Islet precursor cell (in vitro differentiated cells): ENCODE results near the gene SREK1IP1.
A peak's percentile ranks its signal among the peaks of the same experiment; 100 is the strongest.

ENCODE experiments used
- DNase-seq: peaks from one replicate; pipeline ENCODE4 v3.0.0-alpha.2; 2018

Gene SREK1IP1

GRCh38 chr5:64768358-64769312 lies at the start of gene SREK1IP1, which contains the start of gene CWC27:
SREK1IP1 (minus strand) TSS chr5:64768691; CDS start chr5:64768517, 174 bp downstream.
CWC27 (plus strand) TSS chr5:64768930; CDS start chr5:64769147, 217 bp downstream.
- peak; percentile 95 for DNase-seq

DNA sequence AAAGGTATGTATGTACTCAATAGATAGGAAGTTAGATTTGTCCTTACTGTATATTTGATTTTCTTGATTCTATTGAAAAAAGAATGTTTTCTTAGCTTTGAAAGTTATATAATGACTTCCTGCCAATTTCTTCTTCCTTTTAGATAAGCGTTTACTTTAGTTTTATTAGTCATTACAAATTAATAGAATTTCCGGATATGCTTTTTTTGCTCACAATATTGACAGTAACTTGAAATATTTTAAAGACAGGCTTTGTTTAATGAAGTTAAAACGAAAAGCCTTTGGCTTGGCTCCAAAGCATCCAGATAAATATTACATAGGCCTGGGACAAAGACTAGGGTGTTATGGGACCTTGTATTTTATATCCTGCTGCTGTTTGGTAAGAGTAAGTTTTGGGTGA lies 49.8 kb upstream of the SREK1IP1 start:
- DNase-seq: no peak

GRCh38 chr5:64814073-64814472 lies 45.6 kb upstream of the SREK1IP1 start:
- DNase-seq: no peak

- DNase-seq: no peak
These were observed 42.7 kb upstream of the SREK1IP1 start for GRCh38 chr5:64811050-64811640.

GRCh38 chr5:64807520-64807919 lies 39.0 kb upstream of the SREK1IP1 start:
- DNase-seq: no peak

- DNase-seq: no peak
These were observed 38.0 kb upstream of the SREK1IP1 start for GRCh38 chr5:64806537-64806936.

DNA sequence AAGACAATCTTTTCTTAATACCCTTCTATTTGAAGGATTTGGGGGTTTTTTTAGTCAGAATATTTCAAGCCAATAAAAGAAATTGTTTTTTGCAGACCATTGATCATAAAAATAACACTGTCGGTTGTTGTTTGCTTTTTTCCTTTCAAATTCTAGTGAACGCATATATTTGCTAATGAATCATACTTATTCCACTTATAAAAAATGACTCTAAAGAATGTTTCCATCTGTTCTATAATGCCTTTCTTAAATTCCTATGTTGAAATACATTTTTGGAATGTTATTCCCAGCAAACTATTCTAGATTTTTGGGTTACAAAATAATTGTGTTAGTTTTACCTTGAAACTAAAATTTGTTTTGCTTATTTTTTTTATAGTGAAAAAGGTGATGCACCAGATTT lies 32.4 kb upstream of the SREK1IP1 start:
- no peak for DNase-seq

GRCh38 chr5:64796301-64796700 lies 27.8 kb upstream of the SREK1IP1 start:
- no peak for DNase-seq

DNA sequence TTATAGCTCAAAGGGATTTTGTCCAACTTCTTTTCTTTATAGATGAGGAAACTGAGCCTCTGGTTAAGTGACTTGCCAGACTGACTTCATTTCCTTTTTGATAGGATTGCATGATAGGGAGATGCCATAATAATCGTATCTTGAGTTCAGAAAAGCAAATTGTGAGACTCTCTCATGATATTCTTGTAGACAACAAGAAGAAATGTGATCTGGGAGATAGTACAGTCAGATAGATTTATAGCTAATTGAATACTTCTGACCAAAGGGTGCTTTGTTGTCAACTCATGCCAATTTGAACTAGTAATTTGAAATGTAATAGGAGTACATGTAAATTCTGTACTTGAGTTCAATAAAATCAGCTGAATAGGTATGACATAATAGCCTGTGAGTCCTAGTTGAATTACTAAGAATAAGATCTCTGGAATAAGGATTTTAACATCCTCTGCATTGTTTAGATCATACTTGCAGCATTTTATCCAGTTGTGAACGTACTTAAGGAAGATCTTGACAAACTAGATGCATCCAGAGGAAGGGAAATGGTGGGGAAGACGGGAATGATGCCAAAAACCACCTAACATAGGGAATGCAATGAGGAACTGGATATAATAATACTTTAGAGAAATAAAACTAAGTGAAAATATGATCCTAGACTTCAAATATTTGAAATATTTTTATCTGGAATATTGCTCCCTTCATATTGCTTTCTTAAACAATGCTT lies 25.7 kb upstream of the SREK1IP1 start:
- no peak for DNase-seq

- no peak for DNase-seq
These were observed 24.0 kb upstream of the SREK1IP1 start for GRCh38 chr5:64792469-64792868.

DNA sequence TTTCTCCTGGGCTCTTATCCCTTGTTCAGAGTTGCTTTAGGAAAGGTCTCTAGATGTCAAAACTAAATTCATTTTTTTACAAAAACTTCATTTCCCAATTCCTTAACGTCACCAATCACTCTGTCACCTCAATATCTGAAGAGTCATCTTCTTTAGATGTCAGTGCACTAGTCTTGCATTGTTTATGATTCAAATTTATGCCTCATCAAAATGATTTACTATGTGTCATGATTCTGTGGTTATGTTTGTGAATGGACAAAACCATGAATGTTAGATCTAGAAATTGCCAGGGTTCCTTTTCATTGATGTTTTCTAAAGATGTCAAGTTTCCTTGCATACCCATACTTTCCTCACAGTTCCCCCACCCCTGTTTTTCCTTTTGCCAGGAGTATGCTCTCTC lies 21.7 kb upstream of the SREK1IP1 start:
- DNase-seq: no peak

- DNase-seq: no peak
These were observed 21.0 kb upstream of the SREK1IP1 start for GRCh38 chr5:64789457-64789856.

- DNase-seq: no peak
These were observed 19.7 kb upstream of the SREK1IP1 start for GRCh38 chr5:64788156-64788555.

DNA sequence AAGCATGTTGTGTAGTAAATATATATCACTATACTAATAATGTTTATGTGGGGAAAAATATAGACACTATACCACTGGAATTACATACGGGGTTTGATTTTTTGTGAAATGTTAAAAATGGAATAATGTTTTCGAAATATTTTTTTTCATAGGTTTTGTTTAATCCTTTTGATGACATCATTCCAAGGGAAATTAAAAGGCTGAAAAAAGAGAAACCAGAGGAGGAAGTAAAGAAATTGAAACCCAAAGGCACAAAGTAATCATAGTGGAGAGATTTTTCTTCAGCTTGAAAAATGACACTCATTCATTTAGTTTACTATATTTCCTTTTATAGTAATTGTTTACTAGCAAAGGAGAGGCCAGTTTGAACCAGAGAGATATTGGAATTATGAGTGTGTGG lies 17.9 kb upstream of the SREK1IP1 start:
- DNase-seq: no peak

GRCh38 chr5:64784451-64785025 lies 16.0 kb upstream of the SREK1IP1 start:
- peak; percentile 65 for DNase-seq

- DNase-seq: no peak
These were observed 6.8 kb upstream of the SREK1IP1 start for GRCh38 chr5:64775291-64775690.

DNA sequence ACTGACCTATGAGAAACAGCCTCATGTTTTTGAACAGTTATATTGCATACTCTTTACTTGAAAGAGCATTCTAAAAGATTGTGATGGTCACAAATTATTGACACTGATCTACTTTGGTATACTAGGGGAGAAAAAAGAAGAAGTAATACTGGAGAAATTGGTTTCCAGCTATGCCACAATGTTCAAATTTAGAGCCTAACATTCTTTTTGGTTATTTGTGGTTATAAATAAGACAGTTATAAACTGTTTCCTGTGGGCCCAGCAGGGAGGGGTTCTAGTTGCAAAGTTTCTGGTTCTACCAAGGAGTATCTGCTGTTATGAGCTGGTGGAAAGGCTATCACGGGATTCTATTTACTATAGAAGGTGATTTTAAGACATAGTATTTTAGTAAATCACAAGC lies 5.0 kb upstream of the SREK1IP1 start:
- no peak for DNase-seq

- no peak for DNase-seq
These were observed 3.2 kb upstream of the SREK1IP1 start for GRCh38 chr5:64771736-64772135.

DNA sequence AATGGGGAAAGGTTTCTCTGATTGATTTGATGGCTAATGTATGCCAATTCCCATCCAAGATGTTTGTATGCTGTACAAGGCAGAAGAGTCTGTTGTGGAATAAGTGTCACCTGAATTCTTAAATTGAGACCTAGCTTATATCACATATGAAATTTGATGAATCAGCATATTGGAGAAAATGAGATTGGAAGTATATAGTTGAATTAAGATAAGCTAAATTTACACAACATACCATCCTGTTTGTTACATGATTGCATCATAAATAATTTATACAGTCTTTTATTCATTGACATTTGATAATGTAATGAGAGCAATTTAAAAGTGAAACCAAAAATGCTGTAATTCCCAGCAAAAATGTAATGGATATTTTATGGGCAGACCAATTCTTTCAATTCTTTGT lies 1.4 kb upstream of the SREK1IP1 start:
- no peak for DNase-seq

GRCh38 chr5:64767959-64768357 lies 533 bp downstream of the SREK1IP1 start:
- peak; percentile 54 for DNase-seq

DNA sequence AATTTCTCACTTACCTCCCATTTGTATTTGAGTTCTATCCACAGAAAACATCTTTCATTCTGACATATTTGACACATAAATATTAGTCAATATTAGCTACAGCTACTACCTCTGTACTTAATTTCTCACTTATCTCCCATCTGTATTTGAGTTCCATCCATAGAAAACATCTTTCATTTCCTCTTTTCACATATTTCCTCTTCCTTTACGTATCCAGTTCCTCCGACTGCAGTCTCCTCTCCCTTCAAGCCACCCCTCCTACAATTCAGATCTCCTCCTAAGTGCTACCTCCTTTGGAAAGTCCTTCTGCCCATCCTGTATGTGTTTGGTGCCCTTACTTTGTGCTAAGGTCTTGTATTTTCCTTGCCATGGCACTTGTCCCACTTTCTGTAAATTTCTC lies 1.6 kb downstream of the SREK1IP1 start:
- DNase-seq: no peak

- DNase-seq: no peak
These were observed 2.5 kb downstream of the SREK1IP1 start for GRCh38 chr5:64765804-64766504.
